Measurements from ENCODE around the gene CEP72.
"Not testable (repeated sequence)": the region's sequence is repeated elsewhere in the genome, so short reads cannot be mapped to it uniquely, and the experiment has no call there.

Gene CEP72

GRCh38 chr5:618450-618849, 6.3 kb downstream of the CEP72 start:
- no peak for DNase-seq (ENCODE audit: low spot score)

- DNase-seq (ENCODE audit: low spot score): no peak
Measured at GRCh38 chr5:619444-619843, 7.3 kb downstream of the CEP72 start.

GRCh38 chr5:620152-620551, 8.0 kb downstream of the CEP72 start:
- DNase-seq (ENCODE audit: low spot score): no peak

- no peak for DNase-seq (ENCODE audit: low spot score)
Measured at GRCh38 chr5:620586-621180, 8.5 kb downstream of the CEP72 start.

- DNase-seq (ENCODE audit: low spot score): no peak
Measured at GRCh38 chr5:621341-621761, 9.2 kb downstream of the CEP72 start.

GRCh38 chr5:622359-622758, 10.2 kb downstream of the CEP72 start:
- DNase-seq (ENCODE audit: low spot score): no peak

GRCh38 chr5:622946-623522, 10.9 kb downstream of the CEP72 start:
- no peak for DNase-seq (ENCODE audit: low spot score)

GRCh38 chr5:623531-623930, 11.4 kb downstream of the CEP72 start:
- DNase-seq (ENCODE audit: low spot score): no peak

- DNase-seq (ENCODE audit: low spot score): no peak
Measured at GRCh38 chr5:624118-624950, 12.2 kb downstream of the CEP72 start.

GRCh38 chr5:624951-625230, 12.8 kb downstream of the CEP72 start:
- DNase-seq (ENCODE audit: low spot score): no peak

GRCh38 chr5:625516-625915, 13.4 kb downstream of the CEP72 start:
- no peak for DNase-seq (ENCODE audit: low spot score)

GRCh38 chr5:626850-627249, 14.7 kb downstream of the CEP72 start:
- DNase-seq (ENCODE audit: low spot score): no peak

- no peak for DNase-seq (ENCODE audit: low spot score)
Measured at GRCh38 chr5:627840-628239, 15.7 kb downstream of the CEP72 start.

GRCh38 chr5:628351-629205, 16.4 kb downstream of the CEP72 start:
- DNase-seq (ENCODE audit: low spot score): not testable (repeated sequence)

- DNase-seq (ENCODE audit: low spot score): no peak
Measured at GRCh38 chr5:633501-633955, 21.4 kb downstream of the CEP72 start.

GRCh38 chr5:634191-634590, 22.1 kb downstream of the CEP72 start:
- DNase-seq (ENCODE audit: low spot score): no peak

- DNase-seq (ENCODE audit: low spot score): no peak
Measured at GRCh38 chr5:635306-636055, 23.3 kb downstream of the CEP72 start.

- DNase-seq (ENCODE audit: low spot score): no peak
Measured at GRCh38 chr5:636951-637350, 24.8 kb downstream of the CEP72 start.

- DNase-seq (ENCODE audit: low spot score): no peak
Measured at GRCh38 chr5:637581-638450, 25.7 kb downstream of the CEP72 start.

- DNase-seq (ENCODE audit: low spot score): no peak
Measured at GRCh38 chr5:638501-639252, 26.5 kb downstream of the CEP72 start.
